Measurements from ENCODE around the gene PLXNA3. TPM values are rescaled to one million over a fixed set of nuclear protein-coding genes. Genes with fewer than 3 reads are reported as not detected.
"Not testable (repeated sequence)": the region's sequence is repeated elsewhere in the genome, so short reads cannot be mapped to it uniquely, and the experiment has no call there.

The PLXNA3 gene
- total RNA-seq, 1 donor from 2014 or later: 54.0 TPM

DNA sequence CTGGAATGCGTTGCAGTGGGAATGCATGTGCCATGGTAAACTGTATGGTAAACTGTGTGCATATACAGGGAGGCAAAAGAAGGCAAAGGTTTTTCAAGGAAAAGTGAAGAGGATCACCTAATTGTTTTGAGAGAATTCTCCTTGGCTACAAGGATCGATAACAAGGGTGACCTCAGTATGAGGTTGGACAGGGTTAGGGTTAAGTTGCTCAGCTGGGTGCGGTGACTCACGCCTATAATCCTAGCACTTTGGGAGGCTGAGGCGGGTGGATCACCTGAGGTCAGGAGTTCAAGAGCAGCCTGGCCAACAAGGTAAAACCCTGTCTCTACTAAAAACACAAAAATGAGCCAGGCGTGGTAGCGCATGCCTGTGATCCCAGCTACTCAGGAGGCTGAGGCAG, 43.3 kb downstream of the PLXNA3 start:
- DNase-seq (ENCODE audit: low spot score): not testable (repeated sequence)

DNA sequence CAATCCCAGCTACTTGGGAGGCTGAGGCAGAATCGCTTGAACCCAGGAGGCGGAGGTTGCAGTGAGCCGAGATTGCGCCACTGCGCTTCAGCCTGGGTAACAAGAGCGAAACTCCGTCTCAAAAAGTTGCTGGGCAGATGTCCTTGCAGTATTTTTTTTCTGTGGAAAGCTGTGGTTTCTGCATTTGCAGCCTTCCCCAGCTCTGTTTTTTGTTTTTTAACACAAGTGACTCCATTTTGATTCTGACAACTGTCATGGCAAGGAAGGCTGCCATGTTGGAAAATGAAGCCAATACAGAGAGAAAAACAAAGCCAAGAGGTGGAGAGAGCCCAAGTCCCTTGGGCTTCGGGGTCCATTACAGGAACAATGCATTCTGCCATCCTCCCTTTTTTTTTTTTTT, 44.0 kb downstream of the PLXNA3 start:
- DNase-seq (ENCODE audit: low spot score): no peak

DNA sequence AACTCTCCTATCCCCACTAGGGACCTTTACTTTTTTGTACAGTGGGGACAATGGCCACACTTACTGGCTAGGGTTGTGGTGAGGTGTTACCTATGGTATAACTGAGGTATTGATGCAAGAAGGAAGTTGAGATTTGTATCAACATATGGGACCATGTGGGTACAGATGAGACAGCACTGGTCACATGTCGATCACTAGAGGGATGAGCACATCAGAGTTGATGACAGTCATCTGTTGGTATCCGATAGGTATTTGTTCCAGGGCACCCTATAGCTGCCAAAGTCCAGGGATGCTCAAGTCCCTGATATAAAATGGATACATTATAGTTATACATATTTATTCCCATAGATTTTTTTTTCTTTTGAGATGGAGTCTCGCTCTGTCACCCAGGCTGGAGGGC, 44.9 kb downstream of the PLXNA3 start:
- no peak for DNase-seq (ENCODE audit: low spot score)

DNA sequence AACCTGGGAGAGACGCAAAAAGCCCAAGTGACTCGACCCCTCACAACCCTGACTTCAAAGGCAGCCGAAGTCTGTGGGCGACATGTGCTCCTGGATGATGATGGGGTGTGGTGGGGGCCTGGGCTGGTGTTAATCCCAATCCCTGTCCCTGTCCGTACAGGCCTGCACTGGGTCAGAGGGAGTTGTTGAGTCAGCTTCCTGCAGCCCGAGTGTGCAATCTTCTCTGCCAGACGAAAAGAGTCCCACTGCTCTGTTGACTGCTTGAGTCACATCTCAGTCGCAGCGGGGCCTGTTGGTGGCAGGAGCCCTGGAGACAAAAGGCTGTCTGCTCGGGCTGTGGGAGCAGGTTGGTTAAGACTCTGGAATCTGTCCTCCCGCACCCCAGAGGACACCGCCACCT, 47.7 kb downstream of the PLXNA3 start:
- DNase-seq (ENCODE audit: low spot score): no peak

GRCh38 chrX:154506483-154507332, 48.6 kb downstream of the PLXNA3 start:
- DNase-seq (ENCODE audit: low spot score): no peak

DNA sequence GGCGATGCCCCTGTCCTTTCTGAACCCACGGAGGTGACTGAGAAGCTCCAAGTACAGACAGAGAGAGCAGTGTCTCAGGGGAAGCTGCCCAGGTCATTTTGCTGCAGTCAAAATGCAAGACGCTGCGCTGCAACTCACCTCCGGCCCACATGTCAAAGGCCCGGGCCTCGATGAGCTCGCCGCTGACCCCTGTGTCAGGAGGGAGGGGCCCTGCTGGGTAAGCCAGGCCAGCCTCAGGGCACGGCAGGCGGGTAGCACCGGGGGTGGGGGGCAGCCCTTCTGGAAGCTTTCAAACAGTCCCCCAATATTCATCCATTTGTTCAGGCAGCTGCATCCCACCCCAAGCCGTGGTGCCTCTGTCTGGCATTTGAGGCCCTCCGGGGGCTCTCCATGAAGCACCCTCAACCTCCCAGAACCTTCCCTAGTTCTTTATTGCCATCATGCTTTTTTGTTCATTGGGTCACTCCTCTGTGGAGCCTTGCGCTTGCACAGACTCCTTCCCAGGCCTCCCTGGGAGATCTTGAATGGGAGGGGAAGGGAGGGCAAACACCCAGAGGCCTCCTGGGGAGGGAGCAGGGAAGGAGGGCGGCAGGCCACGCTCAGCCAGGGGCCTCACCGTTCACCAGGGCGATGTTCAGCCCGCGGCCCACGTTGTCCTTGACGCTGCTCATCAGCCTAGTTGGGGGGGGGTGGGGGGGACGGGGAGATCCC, 49.7 kb downstream of the PLXNA3 start:
- no peak for DNase-seq (ENCODE audit: low spot score)

GRCh38 chrX:154508384-154508745, 50.3 kb downstream of the PLXNA3 start:
- DNase-seq (ENCODE audit: low spot score): no peak

GRCh38 chrX:154509455-154509854, 51.4 kb downstream of the PLXNA3 start:
- DNase-seq (ENCODE audit: low spot score): no peak

DNA sequence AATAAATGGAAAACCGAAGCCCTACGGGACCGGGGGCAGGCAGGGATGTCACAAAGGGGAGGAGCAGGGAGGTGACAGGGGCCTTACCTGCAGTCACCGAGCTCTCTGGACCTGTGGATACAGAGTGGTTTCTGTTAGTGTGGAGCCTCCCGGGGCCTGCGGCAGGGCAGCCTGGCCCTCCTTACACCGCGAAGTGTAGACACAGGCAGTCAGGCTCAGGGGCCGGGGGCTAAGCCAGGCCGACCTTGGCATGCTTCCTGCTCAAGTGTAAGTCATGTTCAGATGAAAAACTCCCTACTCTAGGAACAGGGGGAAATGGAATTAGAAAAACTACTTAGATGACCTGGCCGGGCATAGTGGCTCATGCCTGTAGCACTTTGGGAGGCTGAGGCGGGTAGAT, 53.7 kb downstream of the PLXNA3 start:
- no peak for DNase-seq (ENCODE audit: low spot score)

DNA sequence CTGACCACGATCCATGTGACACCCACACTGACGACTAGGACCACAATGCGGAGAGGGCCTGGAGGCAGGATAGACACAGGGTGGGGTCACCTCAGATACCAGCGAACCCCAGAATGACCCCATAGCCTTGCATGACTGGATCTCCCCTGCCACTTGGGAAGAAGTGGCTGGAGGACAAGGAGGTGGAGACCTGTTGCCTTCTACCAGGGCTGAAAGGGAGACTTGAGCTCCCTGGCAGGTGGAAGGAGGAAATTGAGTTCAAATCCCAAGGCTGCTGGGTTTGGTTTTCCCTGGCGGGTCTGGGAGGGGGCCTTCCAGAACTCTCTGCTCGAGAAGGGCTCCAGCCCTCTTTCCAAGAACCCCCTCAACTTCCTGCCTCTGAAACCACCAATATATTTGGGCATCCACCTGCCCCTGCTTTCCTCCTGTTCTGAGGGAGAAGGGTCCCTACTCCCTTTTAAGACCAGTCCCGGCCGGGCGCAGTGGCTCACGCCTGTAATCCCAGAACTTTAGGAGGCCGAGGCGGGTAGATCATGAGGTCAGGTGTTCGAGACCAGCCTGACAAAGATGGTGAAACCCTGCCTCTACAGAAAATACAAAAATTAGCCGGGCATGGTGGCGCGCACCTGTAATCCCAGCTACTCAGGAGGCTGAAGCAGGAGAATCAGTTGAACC, 54.9 kb downstream of the PLXNA3 start:
- no peak for DNase-seq (ENCODE audit: low spot score)

DNA sequence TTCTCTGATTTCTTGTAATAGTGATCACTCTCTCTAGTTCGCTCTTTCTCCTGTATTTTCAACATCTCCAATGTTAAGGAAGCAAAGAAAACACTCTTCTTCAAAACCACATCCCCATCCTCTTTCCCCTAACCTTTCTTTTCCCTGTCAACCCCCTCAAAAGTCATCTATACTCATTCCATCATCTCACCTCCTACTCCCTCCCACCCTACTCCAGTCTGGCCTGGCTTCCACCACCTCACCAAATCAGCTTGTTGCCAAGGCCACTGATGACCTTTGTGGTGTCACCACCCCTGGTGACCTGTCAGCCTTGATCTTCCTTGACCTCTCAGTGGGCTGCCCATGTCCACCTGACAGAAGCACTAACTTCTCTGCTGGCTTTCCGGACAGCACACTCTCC, 55.6 kb downstream of the PLXNA3 start:
- DNase-seq (ENCODE audit: low spot score): no peak

- DNase-seq (ENCODE audit: low spot score): no peak
Measured at GRCh38 chrX:154515090-154515965, 57.2 kb downstream of the PLXNA3 start.

DNA sequence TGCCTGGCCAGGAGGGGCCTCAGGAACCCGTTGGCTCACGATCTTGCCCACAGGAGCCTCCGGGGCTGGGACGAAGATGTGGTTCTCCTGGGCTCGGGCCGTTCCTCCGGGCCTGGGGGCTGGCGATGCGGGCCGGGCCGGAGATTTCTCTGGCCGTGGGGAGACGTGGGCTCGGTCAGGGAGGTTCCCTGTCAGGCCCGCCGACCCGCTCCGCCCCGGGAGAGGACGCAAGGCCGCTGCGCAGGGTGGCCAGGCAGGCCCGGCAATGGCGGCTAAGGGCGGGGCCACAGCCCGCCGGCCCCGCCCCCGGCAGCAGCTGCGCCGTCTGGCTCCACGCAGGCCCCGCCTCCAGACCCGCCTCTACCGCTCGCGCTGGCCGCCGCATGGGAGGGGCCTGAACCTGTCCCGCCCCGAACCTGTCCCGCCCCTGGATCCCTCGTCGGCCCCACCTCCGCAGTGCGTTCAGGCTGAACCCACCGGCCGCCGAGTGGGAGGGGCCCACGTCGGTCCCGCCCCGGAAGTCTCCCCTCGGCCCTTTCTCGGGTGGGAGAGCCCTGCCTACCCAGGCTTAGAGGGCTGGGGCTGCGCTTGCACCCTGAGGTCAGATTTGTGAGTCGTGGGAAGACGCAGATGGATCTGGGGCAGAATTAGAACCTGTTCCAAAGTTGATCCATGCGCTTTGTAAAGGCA, 58.0 kb downstream of the PLXNA3 start, which contains the start of gene FAM3A:
FAM3A (minus strand) TSS at position 267 of the 690 bp plus-strand sequence. CDS start 460 bp downstream, outside the sequence.
- peak; percentile 93 for DNase-seq (ENCODE audit: low spot score)

- no peak for DNase-seq (ENCODE audit: low spot score)
Measured at GRCh38 chrX:154516656-154517100, 58.6 kb downstream of the PLXNA3 start.

GRCh38 chrX:154517101-154517781, 59.2 kb downstream of the PLXNA3 start:
- no peak for DNase-seq (ENCODE audit: low spot score)

DNA sequence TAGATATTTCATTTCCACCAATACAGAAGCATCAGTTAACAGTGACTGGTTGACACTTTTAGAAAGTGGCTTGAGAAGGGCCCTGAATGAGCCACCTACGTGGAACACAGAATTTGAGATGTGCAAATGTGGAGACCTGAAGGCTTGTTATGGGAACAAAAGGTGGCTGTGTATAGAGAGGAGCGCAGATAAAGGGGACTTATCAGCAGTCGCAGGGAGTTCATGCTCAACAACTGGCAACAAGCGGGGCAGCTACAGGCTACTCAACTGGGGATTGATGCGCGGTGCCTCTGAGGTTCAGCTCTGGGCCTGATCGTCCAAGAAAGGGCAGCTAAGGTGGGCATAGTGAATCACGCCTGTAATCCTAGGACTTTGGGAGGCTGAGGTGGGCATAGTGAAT, 61.3 kb downstream of the PLXNA3 start:
- no peak for DNase-seq (ENCODE audit: low spot score)

GRCh38 chrX:154525606-154526490, 67.8 kb downstream of the PLXNA3 start:
- no peak for DNase-seq (ENCODE audit: low spot score)

DNA sequence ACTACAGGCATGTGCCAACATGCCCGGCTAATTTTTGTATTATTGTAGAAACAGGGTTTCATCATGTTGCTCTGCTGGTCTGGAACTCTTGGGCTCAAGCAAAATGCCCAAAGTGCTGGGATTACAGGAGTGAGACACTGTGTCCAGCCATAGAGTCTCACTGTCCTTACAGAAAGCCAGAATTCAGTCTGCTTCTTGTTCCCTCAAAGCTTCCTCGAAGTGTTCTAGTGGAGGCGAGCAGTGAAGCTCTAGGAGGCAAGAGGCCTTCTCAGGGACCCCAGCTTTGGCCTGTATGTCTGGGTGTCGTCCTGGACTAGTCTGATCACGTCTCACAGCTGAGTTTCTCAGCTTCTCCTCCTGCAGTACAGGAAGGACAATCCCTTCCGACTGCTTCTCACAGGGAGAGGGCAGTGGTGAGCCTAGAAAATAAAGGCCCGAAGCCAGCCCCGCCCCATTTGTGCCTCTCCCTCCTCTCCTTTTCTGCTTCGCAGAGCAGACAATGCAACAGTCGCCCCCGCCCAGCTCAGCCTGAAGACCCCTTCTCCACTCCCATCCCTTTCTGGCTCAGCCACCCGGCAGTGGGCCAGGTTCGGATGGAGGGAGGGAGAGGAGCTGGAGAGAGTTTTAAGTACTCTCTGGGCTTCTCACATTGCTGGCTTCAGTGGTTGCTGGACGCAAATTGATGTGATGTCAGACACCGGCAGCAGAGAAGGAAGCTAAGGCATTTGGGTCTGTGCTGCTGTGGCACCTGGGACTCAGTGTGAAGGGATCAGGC, 69.0 kb downstream of the PLXNA3 start:
- DNase-seq (ENCODE audit: low spot score): peak; percentile 84
